HEK293T (cell line): ENCODE results near the gene CSF2.

Experiments
- ARNT ChIP-seq: fragments of 450-650 bp; IDR thresholded peaks from 2 replicates; pipeline ENCODE4 v1.6.1; 2017; ENCODE audit warnings: mild to moderate bottlenecking
- BHLHE40 ChIP-seq: fragments of 450-650 bp; IDR thresholded peaks from 2 replicates; pipeline ENCODE4 v1.6.1; 2016; ENCODE audit warnings: mild to moderate bottlenecking, moderate library complexity, borderline replicate concordance
- ELF4 ChIP-seq: fragments of 450-650 bp; IDR thresholded peaks from 2 replicates; pipeline ENCODE4 v1.6.1; 2017; ENCODE audit warnings: antibody characterized with exemption
- FOXA1 ChIP-seq: fragments of 450-650 bp; IDR thresholded peaks from 2 replicates; pipeline ENCODE4 v1.6.1; 2016; ENCODE audit warnings: mild to moderate bottlenecking
- FOXK2 ChIP-seq: fragments of 450-650 bp; IDR thresholded peaks from 2 replicates; pipeline ENCODE4 v1.6.1; 2016; ENCODE audit warnings: mild to moderate bottlenecking
- FOXM1 ChIP-seq: fragments of 450-650 bp; IDR thresholded peaks from 2 replicates; pipeline ENCODE4 v1.6.1; 2017; ENCODE audit warnings: mild to moderate bottlenecking, borderline replicate concordance
- HDGF ChIP-seq: fragments of 450-650 bp; IDR thresholded peaks from 2 replicates; pipeline ENCODE4 v1.6.1; 2017; ENCODE audit warnings: antibody characterized with exemption, borderline replicate concordance
- L3MBTL2 ChIP-seq: fragments of 450-650 bp; conservative IDR thresholded peaks from 2 replicates; pipeline ENCODE4 v1.6.1; 2016; ENCODE audit warnings: mild to moderate bottlenecking
- LEF1 ChIP-seq: fragments of 450-650 bp; IDR thresholded peaks from 2 replicates; pipeline ENCODE4 v1.6.1; 2017; ENCODE audit warnings: mild to moderate bottlenecking, borderline replicate concordance
- SP1 ChIP-seq: fragments of 450-650 bp; IDR thresholded peaks from 2 replicates; pipeline ENCODE4 v1.6.1; 2017
- SUZ12 ChIP-seq: fragments of 450-650 bp; IDR thresholded peaks from 2 replicates; pipeline ENCODE4 v1.6.1; 2016; ENCODE audit warnings: mild to moderate bottlenecking
- TARDBP ChIP-seq: fragments of 450-650 bp; IDR thresholded peaks from 2 replicates; pipeline ENCODE4 v1.6.1; 2016
- ZNF384 ChIP-seq: fragments of 450-650 bp; IDR thresholded peaks from 2 replicates; pipeline ENCODE4 v1.6.1; 2016
- TF ChIP-seq, protein P1 (sequence below): fragments of 450-650 bp; IDR thresholded peaks from 2 replicates; pipeline ENCODE4 v1.6.1; 2016

DNA sequence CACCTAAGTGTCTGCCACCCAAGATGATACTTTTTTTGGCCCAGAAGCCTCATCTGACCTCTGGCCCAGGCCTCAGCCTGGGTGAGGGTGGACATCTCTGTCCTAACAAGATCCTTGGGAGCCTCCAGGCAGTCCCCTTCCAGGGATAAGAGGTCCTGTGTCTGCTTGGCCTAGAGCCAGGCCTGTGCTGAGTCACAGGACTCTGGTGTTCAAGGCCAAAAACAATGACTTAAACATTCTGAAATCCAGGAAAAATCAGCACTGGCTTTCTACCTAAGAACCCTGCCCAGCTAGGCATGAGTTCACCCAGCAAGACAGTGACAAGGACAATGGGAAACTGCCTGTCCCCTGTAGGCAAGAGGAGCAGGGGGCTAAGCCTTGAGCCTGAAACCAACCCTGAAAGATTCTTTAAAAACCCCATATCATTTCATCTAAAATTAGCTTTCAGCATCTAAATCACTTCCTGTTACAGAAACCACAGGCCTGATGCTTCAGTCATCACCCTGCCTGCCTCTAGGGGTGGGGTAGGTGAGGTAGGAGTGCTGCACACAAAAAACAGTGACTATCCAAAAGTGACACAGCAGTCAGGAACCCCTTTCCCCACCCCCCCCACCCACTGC, 29.9 kb downstream of the CSF2 start:
- TF ChIP-seq FOXM1: no peak
- no peak for TF ChIP-seq SP1
- no peak for TF ChIP-seq ELF4
- no peak for TF ChIP-seq BHLHE40
- TF ChIP-seq FOXK2: no peak
- TF ChIP-seq ZNF384: no peak
- no peak for TF ChIP-seq FOXA1
- TF ChIP-seq SUZ12: no peak
- no peak for TF ChIP-seq LEF1
- TF ChIP-seq, protein P1, sequence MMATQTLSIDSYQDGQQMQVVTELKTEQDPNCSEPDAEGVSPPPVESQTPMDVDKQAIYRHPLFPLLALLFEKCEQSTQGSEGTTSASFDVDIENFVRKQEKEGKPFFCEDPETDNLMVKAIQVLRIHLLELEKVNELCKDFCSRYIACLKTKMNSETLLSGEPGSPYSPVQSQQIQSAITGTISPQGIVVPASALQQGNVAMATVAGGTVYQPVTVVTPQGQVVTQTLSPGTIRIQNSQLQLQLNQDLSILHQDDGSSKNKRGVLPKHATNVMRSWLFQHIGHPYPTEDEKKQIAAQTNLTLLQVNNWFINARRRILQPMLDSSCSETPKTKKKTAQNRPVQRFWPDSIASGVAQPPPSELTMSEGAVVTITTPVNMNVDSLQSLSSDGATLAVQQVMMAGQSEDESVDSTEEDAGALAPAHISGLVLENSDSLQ: no peak
- no peak for TF ChIP-seq TARDBP
- no peak for TF ChIP-seq ARNT
- no peak for TF ChIP-seq HDGF
- no peak for TF ChIP-seq L3MBTL2
